GM10248 (cell line): ENCODE data around the gene NSMCE1.

Experiments used
- CTCF ChIA-PET: fragments of 300-600 bp; sonication (Branson Sonifier 250); formaldehyde crosslinking; extraction: SDS; loops from one replicate; lab custom pipeline; 2021; ENCODE audit warnings: antibody characterized with exemption; lab: Yijun Ruan, JAX
- POLR2A ChIA-PET: fragments of 350-650 bp; sonication (Branson Sonifier 250); formaldehyde crosslinking; extraction: SDS; loops from one replicate; lab custom pipeline; 2020; ENCODE audit warnings: antibody characterized with exemption; lab: Yijun Ruan, JAX
- DNase-seq: peaks from one replicate; pipeline ENCODE4 v3.0.0; 2012; ENCODE audit errors: extremely low spot score
- TF ChIP-seq, protein P1 (sequence below): IDR thresholded peaks from 2 replicates; pipeline ENCODE4 v1.5.1; 2012; ENCODE audit warnings: mild to moderate bottlenecking, low read depth; ENCODE audit errors: extremely low read depth, missing control alignments, control extremely low read depth

The NSMCE1 gene

GRCh38 chr16:27304102-27304501, 35.5 kb upstream of the NSMCE1 start:
- POLR2A ChIA-PET: no interaction called here
- DNase-seq: no peak
- CTCF ChIA-PET: interaction anchor here (1.1 to 1.7 kb wide), 6 partner anchors 18 to 126 kb away, joined by 3 to 4 read pairs (median 4); partner anchors contain the start of gene NSMCE1
- TF ChIP-seq, protein P1, sequence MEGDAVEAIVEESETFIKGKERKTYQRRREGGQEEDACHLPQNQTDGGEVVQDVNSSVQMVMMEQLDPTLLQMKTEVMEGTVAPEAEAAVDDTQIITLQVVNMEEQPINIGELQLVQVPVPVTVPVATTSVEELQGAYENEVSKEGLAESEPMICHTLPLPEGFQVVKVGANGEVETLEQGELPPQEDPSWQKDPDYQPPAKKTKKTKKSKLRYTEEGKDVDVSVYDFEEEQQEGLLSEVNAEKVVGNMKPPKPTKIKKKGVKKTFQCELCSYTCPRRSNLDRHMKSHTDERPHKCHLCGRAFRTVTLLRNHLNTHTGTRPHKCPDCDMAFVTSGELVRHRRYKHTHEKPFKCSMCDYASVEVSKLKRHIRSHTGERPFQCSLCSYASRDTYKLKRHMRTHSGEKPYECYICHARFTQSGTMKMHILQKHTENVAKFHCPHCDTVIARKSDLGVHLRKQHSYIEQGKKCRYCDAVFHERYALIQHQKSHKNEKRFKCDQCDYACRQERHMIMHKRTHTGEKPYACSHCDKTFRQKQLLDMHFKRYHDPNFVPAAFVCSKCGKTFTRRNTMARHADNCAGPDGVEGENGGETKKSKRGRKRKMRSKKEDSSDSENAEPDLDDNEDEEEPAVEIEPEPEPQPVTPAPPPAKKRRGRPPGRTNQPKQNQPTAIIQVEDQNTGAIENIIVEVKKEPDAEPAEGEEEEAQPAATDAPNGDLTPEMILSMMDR: no peak

GRCh38 chr16:27303256-27304100, 34.9 kb upstream of the NSMCE1 start:
- ChIA-PET CTCF (interaction anchor here (1.1 to 1.7 kb wide), 7 partner anchors 18 to 125 kb away, joined by 3 to 4 read pairs (median 3); partner anchors contain the start of gene NSMCE1), POLR2A (no interaction called here)
- TF ChIP-seq, protein P1: no peak
- no peak for DNase-seq

DNA sequence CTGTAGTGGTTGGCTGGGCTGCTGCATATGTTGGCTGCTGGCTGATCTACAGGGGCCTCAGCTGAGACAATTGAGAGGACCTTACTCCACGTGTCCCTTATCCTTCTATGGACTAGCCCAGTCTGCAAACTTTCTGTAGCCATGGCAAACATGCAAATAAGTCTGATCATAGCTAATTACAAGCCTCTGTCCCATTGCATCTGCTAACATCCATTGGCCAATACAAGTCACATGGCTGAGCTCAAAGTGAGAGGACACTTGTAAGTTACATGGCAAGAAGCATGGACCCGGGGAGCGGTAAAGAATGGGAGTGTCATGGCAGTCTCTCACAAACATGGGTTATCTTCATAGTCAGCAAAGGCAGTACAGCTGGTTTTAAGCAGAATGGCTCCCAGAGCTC, 33.6 kb upstream of the NSMCE1 start:
- POLR2A ChIA-PET: no interaction called here
- DNase-seq: no peak
- TF ChIP-seq, protein P1: no peak
- CTCF ChIA-PET: interaction anchor here (0.7 to 1.3 kb wide), 8 partner anchors 8 to 239 kb away, joined by 3 to 4 read pairs (median 3); no protein-coding TSS in a partner anchor

DNA sequence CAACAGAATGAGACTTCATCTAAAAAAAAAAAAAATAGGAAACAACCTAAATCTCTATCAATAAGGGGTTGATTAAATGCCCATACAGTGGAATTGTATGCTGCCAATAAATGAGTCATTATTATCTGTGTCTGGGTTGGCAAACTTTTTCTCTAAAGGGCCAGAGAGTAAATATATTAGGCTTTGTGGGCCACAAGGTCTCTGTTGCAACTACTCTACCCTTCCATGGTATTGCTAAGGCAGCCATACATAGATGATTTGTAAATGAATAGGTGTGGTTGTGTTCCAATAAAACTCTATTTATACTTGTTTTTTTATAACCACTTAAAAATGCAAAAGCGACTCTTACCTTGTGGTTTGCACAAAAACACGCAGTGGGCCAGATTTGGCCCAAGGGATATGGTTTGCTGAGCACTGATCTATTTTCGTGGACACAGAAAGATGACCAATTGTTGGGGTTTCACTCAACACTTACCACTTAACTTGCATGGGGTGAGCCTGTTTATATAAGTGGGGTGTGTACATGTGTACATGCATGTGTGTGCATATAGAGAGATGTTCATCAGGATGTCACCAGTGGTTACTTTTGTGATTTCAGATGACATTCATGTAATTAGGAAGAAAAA, 32.8 kb upstream of the NSMCE1 start:
- ChIA-PET POLR2A (no interaction called here), CTCF (interaction anchor here (1.3 kb wide), 1 partner anchor 8 kb away, joined by 4 read pairs; no protein-coding TSS in a partner anchor)
- no peak for DNase-seq
- TF ChIP-seq, protein P1: no peak

- TF ChIP-seq, protein P1: no peak
- POLR2A ChIA-PET: no interaction called here
- CTCF ChIA-PET: interaction anchor here (0.7 to 2.5 kb wide), 4 partner anchors 13 to 63 kb away, joined by 3 to 12 read pairs (median 4); no protein-coding TSS in a partner anchor
- no peak for DNase-seq
These were observed 29.6 kb upstream of the NSMCE1 start for GRCh38 chr16:27298132-27298531.

GRCh38 chr16:27293343-27293742, 24.8 kb upstream of the NSMCE1 start:
- TF ChIP-seq, protein P1: no peak
- ChIA-PET POLR2A (no interaction called here), CTCF (interaction anchor here (0.9 to 2.1 kb wide), 3 partner anchors 9 to 58 kb away, joined by 3 to 11 read pairs (median 4); no protein-coding TSS in a partner anchor)
- DNase-seq: no peak
